Measurements from ENCODE around the gene IQCE. TPM values are rescaled to one million over a fixed set of nuclear protein-coding genes. Genes with fewer than 3 reads are reported as not detected.
"Not testable (repeated sequence)": the region's sequence is repeated elsewhere in the genome, so short reads cannot be mapped to it uniquely, and the experiment has no call there.

Gene IQCE
- total RNA-seq, 1 donor from 2014 or later = 17.0 TPM

DNA sequence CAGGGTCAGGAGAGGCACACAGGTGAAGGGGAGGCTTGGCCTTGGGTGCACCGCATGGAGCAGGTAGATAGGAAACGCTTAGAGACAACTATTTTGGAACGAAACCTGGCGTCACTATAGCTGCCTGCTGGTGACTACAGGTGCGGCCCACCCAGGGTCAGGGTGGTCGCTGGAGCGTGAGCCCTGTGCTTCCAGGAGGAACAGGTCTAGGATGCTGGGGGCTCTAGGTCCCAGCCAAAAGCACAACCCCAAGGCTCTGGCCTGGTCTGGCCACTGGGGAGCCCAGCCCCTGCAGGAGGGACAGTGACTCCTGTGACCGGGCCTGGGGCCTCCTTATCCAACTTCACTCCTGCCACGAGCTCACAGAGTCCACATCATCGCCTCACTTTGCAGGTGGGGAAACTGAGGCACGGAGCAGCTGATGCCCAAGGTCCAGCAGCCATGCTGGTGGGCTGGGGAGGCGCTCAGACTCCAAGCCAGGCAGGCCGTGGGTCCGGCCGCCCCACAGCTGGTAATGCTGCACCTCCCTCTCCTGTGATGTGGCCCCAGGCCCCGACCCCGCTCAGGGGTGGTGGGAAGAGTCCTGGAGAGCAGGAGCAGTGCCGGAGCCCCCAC is 30.2 kb upstream of the IQCE start:
- Mint-ChIP-seq H3K9me3 (ENCODE audit: unreplicated experiment) (no peaks in the 10 kb centered on the region), H3K36me3 (ENCODE audit: unreplicated experiment) (peaks cover 4% of the 10 kb centered on the region), H3K4me1 (ENCODE audit: unreplicated experiment) (peaks cover 57% of the 10 kb centered on the region), H3K4me3 (ENCODE audit: unreplicated experiment) (peak overlapping the region; percentile 53), H3K27ac (ENCODE audit: unreplicated experiment) (peak overlapping the region; percentile 87), H3K27me3 (ENCODE audit: unreplicated experiment) (no peaks in the 10 kb centered on the region)
- no peak for DNase-seq (ENCODE audit: extremely low spot score, unreplicated experiment)
- TF ChIP-seq, protein P1, sequence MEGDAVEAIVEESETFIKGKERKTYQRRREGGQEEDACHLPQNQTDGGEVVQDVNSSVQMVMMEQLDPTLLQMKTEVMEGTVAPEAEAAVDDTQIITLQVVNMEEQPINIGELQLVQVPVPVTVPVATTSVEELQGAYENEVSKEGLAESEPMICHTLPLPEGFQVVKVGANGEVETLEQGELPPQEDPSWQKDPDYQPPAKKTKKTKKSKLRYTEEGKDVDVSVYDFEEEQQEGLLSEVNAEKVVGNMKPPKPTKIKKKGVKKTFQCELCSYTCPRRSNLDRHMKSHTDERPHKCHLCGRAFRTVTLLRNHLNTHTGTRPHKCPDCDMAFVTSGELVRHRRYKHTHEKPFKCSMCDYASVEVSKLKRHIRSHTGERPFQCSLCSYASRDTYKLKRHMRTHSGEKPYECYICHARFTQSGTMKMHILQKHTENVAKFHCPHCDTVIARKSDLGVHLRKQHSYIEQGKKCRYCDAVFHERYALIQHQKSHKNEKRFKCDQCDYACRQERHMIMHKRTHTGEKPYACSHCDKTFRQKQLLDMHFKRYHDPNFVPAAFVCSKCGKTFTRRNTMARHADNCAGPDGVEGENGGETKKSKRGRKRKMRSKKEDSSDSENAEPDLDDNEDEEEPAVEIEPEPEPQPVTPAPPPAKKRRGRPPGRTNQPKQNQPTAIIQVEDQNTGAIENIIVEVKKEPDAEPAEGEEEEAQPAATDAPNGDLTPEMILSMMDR (IDR thresholded peaks at IDR 0.05) = no peak

DNA sequence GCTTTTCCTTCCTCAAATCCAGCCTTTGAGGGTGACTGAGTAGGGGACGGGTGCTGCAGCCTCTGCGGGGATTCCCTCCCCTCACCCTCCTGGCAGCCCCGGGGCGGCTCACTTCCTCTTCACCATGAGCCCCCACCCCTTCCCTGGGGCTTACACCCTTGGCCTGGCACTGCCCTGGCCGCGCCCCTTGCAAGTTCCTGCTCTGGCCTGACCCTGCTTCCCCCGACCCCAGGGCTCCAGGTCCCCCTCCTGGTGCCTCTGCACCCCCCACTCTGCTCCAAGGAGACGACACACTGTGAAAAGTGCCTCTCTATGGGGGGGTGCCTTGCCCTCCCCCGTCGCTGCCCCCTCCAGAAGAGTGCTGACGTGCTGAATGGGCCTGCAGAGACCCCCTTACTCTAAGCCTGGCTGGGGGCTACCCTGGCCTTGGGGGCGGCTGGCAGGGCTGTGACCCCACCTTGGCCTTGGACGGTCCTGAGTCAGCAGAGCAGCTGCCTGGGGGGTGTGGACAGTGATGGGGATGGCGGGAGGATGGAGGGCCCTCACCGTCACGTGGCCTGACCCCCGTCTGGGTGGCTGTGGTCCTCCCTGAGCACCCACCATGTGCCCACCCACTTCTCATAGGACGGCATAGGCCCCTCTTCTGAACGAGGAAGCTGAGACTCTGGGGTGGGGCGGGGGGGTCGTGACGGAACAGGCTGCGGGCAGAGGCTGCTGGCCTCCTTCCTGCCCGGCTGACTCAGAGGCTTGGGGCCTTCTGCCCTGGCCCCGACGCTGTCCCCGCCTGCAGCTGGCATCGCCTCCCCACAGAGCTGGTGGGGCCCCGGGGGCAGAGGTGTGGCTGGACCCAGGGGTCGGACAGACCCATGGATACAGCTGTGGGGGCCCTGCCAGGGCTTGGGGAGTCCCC is 29.4 kb upstream of the IQCE start:
- Mint-ChIP-seq H3K27me3 (ENCODE audit: unreplicated experiment) (no peaks in the 10 kb centered on the region), H3K9me3 (ENCODE audit: unreplicated experiment) (no peaks in the 10 kb centered on the region), H3K36me3 (ENCODE audit: unreplicated experiment) (peaks cover 4% of the 10 kb centered on the region), H3K4me3 (ENCODE audit: unreplicated experiment) (no peak overlapping the region), H3K27ac (ENCODE audit: unreplicated experiment) (peak overlapping the region; percentile 23), H3K4me1 (ENCODE audit: unreplicated experiment) (peaks cover 51% of the 10 kb centered on the region)
- no peak for DNase-seq (ENCODE audit: extremely low spot score, unreplicated experiment)
- TF ChIP-seq, protein P1 (IDR thresholded peaks at IDR 0.05) = no peak

DNA sequence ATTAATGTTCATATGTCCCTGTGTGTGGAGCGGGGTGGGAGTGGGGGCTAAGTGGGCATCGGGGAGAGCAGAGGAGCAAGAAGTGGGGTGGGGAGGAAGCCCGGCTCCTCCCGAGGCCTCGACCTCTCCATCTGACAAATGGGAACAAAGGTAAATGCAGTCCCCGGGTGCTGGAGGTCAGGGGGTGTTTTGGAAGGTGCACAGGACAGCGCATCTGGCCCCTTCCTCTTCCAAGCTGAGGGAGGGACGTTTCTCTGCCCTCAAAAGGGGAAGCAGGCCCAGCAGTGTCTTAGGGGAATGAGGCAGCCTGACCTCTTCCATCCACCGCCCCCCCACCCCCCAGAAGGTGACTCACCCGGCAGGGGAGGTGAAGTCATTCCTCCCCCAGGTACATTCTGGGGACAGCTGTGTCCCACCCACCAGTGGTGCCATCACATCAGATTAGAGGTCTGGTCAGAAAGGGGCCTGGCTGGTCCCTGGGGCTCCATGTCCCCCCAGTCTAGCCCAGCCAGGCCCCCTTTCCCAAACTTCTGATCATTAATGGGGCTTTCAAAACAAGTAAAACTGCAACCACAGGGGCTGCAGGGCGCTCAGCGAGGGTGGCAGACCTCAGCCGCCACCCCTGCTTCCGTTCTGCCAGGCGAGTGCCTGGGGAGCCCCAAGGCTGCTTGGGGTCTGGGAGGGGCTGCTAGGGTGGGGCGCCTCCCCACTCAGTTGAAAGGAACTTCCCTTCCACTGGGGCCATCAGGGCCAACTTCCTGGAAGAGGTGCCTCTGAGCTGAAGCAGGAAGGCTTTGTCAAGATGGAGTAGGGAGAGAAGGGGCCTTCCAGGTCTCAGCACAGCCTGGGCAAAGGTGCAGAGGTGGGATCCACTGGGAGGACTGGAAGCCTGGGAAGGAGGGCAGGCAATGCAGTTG is 28.4 kb upstream of the IQCE start:
- H3K4me3 Mint-ChIP-seq (ENCODE audit: unreplicated experiment) = no peak overlapping the region
- peaks cover 4% of the 10 kb centered on the region for H3K36me3 Mint-ChIP-seq (ENCODE audit: unreplicated experiment)
- H3K27ac Mint-ChIP-seq (ENCODE audit: unreplicated experiment) = peak overlapping the region; percentile 52
- no peaks in the 10 kb centered on the region for H3K27me3 Mint-ChIP-seq (ENCODE audit: unreplicated experiment)
- H3K9me3 Mint-ChIP-seq (ENCODE audit: unreplicated experiment) = no peaks in the 10 kb centered on the region
- no peak for DNase-seq (ENCODE audit: extremely low spot score, unreplicated experiment)
- peaks cover 50% of the 10 kb centered on the region for H3K4me1 Mint-ChIP-seq (ENCODE audit: unreplicated experiment)
- TF ChIP-seq, protein P1 (IDR thresholded peaks at IDR 0.05) = no peak

- not testable (repeated sequence) for H3K4me3 Mint-ChIP-seq (ENCODE audit: unreplicated experiment); H3K36me3 Mint-ChIP-seq (ENCODE audit: unreplicated experiment); DNase-seq (ENCODE audit: extremely low spot score, unreplicated experiment); H3K27me3 Mint-ChIP-seq (ENCODE audit: unreplicated experiment); H3K9me3 Mint-ChIP-seq (ENCODE audit: unreplicated experiment)
- Mint-ChIP-seq H3K4me1 (ENCODE audit: unreplicated experiment) (peaks cover 43% of the 10 kb centered on the region), H3K27ac (ENCODE audit: unreplicated experiment) (peak overlapping the region; percentile 52)
Observed at GRCh38 chr7:2530994-2531795, 27.6 kb upstream of the IQCE start.

- DNase-seq (ENCODE audit: extremely low spot score, unreplicated experiment); H3K4me3 Mint-ChIP-seq (ENCODE audit: unreplicated experiment); H3K36me3 Mint-ChIP-seq (ENCODE audit: unreplicated experiment); H3K9me3 Mint-ChIP-seq (ENCODE audit: unreplicated experiment); H3K27me3 Mint-ChIP-seq (ENCODE audit: unreplicated experiment); H3K27ac Mint-ChIP-seq (ENCODE audit: unreplicated experiment): not testable (repeated sequence)
- H3K4me1 Mint-ChIP-seq (ENCODE audit: unreplicated experiment) = peaks cover 41% of the 10 kb centered on the region
Observed at GRCh38 chr7:2531796-2532110, 27.0 kb upstream of the IQCE start.

DNA sequence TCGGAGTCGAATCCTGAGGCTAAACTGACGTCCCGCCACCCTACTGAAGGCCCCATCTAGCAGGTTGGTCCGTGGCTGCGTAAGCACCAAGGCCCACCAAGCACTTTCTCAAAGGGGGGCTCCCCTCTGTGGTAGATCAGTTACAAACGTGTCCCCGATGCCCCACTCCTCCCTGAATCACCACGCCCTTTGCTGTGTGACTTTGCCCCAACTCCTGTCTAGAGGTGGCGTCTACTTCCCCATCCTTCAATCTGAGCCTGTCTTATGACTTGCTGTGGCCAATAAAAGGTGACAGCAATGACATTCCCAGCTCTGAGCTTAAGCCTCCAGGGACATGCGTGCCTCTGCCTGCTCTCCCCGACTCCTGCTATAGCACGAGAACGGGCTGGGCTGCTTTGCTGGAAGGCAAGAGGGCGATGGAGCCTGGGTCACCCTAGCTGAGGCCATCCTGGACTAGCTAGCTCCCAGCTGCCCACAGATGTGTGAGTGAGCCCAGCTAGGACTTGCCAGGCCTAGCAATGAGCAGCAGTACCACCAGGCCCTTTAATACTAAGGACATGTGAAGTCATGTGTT is 26.5 kb upstream of the IQCE start:
- not testable (repeated sequence) for DNase-seq (ENCODE audit: extremely low spot score, unreplicated experiment); H3K4me3 Mint-ChIP-seq (ENCODE audit: unreplicated experiment); H3K27ac Mint-ChIP-seq (ENCODE audit: unreplicated experiment); H3K9me3 Mint-ChIP-seq (ENCODE audit: unreplicated experiment); H3K27me3 Mint-ChIP-seq (ENCODE audit: unreplicated experiment); H3K36me3 Mint-ChIP-seq (ENCODE audit: unreplicated experiment)
- peaks cover 38% of the 10 kb centered on the region for H3K4me1 Mint-ChIP-seq (ENCODE audit: unreplicated experiment)

GRCh38 chr7:2532816-2533215 is 26.0 kb upstream of the IQCE start:
- H3K27ac Mint-ChIP-seq (ENCODE audit: unreplicated experiment); H3K36me3 Mint-ChIP-seq (ENCODE audit: unreplicated experiment); H3K4me3 Mint-ChIP-seq (ENCODE audit: unreplicated experiment); H3K27me3 Mint-ChIP-seq (ENCODE audit: unreplicated experiment); H3K9me3 Mint-ChIP-seq (ENCODE audit: unreplicated experiment); DNase-seq (ENCODE audit: extremely low spot score, unreplicated experiment): not testable (repeated sequence)
- peaks cover 33% of the 10 kb centered on the region for H3K4me1 Mint-ChIP-seq (ENCODE audit: unreplicated experiment)

DNA sequence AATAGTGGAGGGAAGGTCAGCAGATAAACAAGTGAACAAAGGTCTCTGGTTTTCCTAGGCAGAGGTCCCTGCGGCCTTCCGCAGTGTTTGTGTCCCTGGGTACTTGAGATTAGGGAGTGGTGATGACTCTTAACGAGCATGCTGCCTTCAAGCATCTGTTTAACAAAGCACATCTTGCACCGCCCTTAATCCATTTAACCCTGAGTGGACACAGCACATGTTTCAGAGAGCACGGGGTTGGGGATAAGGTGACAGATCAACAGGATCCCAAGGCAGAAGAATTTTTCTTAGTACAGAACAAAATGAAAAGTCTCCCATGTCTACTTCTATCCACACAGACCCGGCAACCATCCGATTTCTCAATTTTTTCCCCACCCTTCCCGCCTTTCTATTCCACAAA is 25.2 kb upstream of the IQCE start:
- H3K36me3 Mint-ChIP-seq (ENCODE audit: unreplicated experiment); H3K4me3 Mint-ChIP-seq (ENCODE audit: unreplicated experiment); H3K9me3 Mint-ChIP-seq (ENCODE audit: unreplicated experiment); DNase-seq (ENCODE audit: extremely low spot score, unreplicated experiment); H3K27me3 Mint-ChIP-seq (ENCODE audit: unreplicated experiment); H3K27ac Mint-ChIP-seq (ENCODE audit: unreplicated experiment): not testable (repeated sequence)
- peaks cover 25% of the 10 kb centered on the region for H3K4me1 Mint-ChIP-seq (ENCODE audit: unreplicated experiment)
